ENCODE data around the gene EMP2.
A peak's percentile ranks its signal among the peaks of the same experiment; 100 is the strongest.
"Not testable (repeated sequence)": the region's sequence is repeated elsewhere in the genome, so short reads cannot be mapped to it uniquely, and the experiment has no call there.

EMP2 gene

DNA sequence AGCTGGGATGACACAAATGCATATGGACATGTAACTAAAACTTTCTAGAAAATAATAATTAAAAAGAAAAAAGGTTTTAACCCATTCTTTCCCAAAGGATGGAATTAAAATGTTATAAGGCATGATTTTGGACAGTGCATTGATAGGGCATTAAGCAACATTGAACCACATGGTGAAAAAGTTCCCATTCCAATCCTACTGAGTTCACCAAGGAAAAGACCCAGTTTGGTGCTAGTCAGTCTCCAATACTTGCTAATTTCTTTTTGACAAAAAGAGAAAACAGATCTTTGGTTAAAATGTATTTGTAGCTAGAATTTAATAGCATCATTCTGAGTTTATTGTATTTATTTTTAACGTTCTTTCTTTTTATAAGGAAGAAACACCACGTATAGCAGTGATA is 28.1 kb downstream of the EMP2 start:
- DNase-seq (ENCODE audit: low spot score) = no peak

DNA sequence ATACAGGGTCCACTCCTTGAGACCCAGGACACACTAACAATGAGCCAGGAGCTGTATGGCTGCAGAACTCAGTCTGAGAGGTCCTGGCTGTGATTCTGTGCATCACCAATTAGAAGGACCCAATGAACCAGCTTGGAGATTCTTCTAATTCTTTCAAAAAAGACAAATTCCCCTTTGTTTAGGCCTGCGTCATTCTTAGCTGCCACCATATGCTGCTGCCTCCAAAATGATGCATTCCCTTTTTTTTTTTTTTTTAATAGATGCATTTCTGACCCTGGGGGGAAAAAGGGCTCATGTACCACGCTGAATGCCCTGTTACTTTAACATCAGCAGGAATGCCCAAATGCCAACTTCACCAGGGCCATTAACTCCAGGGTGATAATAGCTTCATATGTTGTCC is 28.5 kb downstream of the EMP2 start:
- DNase-seq (ENCODE audit: low spot score) = no peak

DNA sequence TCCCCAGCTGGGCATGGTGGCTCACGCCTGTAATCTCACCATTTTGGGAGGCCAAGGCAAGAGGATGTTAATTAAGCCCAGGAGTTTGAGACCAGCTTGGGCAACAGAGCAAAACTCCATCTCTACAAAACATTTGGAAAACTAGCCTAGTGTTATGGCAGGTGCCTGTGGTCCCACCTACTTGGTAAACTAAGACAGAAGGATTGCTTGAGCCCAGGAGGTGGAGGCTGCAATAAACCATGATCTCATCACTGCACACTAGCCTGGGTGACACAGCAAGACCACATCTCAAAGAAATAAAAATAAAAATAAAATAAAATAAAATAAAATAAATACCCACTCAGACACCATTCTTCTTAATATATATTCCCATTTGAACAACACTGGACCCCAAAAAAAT is 32.0 kb downstream of the EMP2 start:
- DNase-seq (ENCODE audit: low spot score) = no peak

DNA sequence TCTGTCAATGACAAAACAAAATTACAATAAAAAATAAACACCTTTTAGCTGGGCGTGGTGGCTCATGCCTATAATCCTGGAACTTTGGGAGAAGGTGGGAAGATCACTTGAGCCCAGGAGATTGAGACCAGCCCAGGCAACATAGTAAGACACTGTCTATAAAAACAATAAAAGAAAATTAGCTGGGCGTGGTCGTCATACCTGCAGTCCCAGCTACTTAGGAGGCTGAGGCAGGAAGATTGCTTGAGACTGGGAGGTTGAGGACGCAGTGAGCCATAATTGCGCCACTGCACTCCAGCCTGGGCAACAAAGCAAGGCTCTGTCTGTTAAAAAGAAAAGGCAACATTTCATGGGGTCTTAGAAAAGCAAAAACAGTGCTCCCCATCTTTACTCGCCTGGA is 32.7 kb downstream of the EMP2 start:
- DNase-seq (ENCODE audit: low spot score) = no peak

DNA sequence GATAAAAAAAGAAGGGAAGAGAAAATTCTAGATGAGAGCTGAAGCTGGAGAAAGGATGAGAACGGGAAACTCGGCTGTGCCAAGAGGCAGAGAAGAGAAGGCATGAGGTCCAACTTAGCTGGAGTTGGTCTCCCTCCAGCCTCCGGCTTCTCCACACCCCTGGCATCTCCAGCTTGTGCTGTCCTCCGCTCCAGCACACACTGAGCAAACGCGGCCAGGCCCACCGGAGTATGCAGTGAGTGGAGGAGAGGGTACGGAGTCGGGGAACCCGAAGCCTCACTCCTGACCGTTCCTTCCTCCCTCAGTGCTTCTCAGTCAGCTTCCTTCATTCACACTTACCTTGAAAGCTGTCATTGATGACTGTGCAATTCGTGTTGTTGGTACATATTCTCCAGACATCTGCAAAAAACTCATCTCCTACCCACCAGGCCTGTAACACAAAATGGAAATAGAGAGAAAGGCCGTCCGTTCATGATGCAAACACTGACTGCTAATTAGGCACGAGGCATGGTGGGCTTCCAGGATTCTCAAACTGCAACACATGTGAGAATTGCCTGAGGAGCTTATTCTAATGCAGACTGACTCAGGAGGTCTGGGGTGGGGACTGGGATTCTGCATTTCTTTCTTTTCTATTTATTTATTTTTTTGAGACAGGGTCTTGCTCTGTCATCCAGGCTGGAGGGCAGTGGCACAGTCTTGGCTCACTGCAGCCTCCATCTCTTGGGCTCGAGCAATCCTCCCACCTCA is 37.0 kb downstream of the EMP2 start:
- DNase-seq (ENCODE audit: low spot score) = no peak

DNA sequence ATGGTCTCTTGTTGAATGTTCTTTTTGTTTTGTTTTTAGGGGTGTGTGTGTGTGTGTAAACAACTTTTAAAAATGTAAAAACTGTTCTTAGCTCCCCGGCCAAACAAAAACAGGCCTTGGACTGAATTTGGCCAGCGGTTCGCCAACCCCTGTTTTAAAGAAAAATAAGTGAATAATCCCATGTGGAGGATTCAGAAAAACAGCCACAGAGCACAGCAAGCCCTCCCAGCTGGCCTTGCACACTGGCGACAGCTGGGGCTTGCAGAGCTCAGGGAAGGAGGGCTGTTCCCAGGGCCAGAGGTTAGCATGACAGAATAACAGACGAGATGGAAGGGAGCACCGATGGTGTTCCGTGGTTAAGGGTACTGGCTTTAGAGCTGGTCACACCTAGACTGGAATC is 39.0 kb downstream of the EMP2 start:
- DNase-seq (ENCODE audit: low spot score) = no peak

DNA sequence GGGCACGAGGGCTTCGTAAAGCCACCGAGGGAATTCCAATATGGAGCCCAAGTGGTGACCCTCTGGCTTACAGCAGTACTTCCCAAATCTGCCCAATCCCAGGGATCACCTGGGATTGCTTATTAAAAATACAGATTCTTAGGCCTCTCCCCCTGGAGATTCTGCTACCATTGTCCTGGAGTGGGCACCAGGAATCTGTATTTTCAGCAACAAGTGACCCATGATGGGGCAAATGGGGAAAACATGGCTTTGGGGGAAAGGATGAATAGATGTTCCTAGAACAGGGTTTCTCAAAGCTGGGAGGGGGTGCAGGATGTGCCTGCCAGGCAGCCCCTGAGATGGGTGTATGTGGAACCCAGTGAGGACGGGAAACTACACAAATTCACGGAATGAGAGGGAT is 40.6 kb downstream of the EMP2 start:
- DNase-seq (ENCODE audit: low spot score) = no peak

DNA sequence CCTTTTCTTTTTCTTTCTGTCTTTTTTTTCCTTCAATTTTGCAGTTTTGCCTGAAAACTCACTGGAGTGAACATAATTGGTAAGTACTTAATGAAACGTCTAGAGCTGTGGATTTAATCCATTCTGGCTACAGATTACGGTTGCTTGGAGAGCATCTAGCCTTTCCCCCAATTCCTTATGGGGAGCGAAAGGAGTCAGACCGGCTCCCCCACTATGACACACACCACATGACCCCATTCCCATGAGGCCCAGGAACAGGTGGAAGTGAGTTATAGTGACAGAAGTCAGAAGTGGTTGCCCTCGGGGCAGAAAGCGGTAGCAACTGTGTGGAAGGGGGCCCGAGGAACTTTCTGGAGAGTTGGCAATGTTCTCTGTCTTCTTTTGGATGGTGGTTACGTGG is 41.2 kb downstream of the EMP2 start:
- no peak for DNase-seq (ENCODE audit: low spot score)

DNA sequence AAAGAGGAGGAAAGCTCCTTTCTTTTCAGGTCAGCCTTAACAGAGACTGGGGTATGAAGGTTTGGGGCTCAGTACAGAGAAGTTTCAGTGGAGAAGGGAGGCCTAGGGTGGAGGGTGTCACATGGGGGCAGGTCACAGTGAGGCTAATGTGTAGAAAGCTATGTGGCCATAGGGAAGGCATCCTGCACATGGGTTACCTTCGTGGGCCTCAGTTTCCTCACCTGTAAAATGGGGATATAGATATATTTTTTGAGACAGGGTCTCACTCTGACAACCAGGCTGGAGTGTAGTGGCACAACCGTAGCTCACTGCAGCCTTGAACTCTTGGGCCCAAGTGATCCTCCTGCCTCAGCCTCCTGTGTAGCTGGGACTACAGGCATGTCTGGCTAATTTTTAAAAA is 41.8 kb downstream of the EMP2 start:
- no peak for DNase-seq (ENCODE audit: low spot score)

DNA sequence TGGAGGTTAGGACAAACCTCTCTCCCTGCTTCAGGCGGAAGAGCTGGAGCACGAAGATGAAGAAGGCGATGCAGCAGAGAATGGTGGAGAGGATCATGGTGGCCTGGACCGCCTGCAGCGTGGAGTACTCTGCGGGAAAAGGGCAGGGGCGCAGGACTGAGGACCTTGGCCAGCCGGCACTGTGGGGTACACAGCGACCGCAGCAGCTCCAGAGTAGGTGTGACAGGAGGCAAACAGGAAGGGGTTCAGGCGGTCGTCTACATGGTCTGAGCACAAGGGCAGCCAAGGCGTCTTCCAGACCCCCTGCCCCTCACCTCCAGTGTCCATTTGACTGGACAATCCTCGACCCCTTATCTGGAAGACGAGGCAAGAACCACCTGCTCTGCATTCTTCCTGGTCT is 42.5 kb downstream of the EMP2 start:
- no peak for DNase-seq (ENCODE audit: low spot score)

DNA sequence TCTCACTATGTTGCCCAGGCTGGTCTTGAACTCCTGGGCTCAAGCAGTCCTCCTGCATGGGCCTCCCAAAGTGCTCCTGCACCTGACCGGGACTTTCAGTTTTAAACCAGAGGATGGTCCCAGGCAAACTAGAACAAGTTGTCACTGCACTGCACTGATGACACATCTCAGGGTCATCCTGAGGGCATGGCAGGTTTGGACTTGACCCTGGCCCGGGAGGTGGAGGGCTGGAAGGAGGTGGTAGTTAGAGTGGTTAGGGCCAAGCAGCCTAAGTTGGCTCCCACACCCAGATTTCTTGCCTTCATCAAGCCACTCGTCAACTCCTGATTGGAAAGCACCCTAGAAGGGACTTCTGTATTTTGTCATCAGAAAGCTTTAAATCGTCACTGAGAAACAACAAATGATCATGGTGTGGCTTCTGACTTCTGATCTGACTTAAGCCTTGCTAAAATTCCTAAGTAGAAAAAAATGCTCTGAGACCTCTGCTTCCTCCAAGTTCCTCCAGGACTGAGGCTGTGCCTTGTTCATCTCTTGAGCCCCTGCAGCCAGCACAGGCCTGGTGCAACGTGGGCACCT is 43.5 kb downstream of the EMP2 start:
- DNase-seq (ENCODE audit: low spot score) = no peak

DNA sequence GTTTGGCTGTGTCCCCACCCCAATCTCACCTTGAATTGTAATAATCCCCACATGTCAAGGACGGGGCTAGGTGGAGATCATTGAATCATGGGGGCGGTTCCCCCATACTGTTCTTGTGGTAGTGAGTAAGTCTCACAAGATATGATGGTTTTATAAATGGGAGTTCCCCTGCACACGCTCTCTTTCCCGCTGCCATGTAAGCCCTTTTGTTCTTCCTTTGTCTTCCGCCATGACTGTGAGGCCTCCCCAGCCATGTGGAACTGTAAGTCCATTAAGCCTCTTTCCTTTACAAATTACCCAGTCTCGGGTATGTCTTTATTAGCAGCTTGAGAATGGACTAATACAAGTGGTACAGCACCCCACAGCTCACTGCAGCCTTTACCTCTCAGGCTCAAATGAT is 44.1 kb downstream of the EMP2 start:
- DNase-seq (ENCODE audit: low spot score) = not testable (repeated sequence)

DNA sequence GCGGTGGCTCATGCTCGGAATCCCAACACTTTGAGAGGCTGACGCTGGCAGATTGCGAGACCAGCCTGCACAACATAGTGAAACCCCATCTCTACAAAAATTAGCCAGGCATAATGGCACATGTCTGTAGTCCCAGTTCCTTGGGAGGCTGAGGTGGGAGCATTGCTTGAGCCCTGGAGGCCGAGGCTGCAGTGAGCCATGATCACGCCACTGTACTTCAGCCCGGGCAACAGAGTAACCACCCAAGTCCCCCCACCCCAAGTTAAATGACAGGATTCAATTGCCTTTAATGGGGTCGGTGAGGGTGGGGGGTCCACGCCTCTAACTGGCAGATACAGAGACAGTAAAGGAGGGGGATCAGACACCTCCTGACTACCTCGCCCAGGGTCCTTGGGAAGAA is 44.9 kb downstream of the EMP2 start:
- DNase-seq (ENCODE audit: low spot score) = no peak

DNA sequence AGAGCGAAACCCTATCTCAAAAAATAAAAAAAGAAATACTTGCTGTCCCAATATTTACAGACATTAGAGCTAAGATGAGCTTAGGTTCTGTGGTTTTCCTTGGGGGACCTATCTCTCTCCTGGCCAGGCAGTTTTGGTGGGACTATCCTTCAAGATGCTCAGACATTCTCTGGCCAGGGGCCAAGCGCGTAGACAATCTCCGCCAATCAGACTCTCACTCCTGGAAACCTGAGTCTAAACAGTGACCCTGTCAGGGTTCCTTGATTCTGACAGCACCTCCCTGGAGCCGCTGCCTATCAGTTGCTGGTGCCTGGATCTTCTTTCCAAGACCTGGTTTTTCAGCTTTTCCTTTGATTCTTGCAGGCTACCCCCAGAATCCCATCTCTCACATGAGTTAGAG is 45.6 kb downstream of the EMP2 start:
- no peak for DNase-seq (ENCODE audit: low spot score)

DNA sequence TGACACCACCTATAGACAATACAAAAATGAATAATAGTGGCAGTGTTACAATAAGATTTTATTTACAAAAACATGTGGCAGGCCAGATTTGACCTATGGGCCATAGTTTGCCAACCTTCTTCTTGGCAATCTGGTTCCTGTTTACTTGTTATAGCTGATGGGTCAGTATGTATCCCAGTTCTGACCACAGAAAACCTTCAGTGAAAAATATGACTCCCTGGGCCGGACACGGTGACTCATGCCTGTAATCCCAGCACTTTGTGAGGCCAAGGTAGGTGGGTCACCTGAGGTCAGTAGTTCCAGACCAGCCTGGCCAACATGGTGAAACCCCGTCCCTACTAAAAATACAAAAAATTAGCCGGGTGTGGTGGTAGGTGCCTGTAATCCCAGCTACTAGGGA is 46.8 kb downstream of the EMP2 start:
- DNase-seq (ENCODE audit: low spot score) = not testable (repeated sequence)

DNA sequence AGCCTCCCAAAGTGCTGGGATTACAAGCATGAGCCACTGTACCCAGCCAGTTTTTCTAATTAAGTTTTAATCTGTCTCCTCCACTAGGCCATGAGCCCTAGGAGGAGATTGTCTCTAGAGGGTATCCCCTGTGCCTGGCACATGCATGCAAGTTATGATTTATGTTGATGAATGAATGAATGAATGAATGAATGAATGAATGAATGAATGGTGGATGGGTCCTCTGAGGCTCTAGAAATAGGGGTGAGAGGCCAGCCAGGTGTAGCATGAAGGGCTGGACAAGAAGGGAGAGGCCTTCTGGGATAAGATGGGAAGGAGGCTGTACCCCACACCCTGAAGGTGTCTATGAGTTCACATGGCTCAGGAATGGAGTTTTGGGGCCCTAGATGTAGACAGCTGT is 48.8 kb downstream of the EMP2 start:
- no peak for DNase-seq (ENCODE audit: low spot score)

DNA sequence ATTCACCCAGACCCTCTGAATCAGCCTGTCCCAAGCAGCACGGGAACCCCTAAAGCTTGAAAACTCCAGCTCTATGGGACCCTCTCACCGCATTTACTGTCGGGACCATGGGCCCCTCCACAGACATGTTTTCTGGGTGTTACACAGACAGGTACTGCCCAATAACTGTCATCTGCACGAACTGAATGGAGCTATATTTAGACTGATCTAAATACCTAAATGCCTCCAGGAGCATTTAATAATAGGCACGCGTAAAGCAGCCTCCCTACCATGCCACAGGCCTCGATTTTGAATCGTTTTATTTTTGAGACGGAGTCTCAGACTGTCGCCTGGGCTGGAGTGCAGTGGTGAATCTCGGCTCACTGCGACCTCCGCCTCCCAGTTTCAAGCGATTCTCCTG is 49.7 kb downstream of the EMP2 start:
- no peak for DNase-seq (ENCODE audit: low spot score)

DNA sequence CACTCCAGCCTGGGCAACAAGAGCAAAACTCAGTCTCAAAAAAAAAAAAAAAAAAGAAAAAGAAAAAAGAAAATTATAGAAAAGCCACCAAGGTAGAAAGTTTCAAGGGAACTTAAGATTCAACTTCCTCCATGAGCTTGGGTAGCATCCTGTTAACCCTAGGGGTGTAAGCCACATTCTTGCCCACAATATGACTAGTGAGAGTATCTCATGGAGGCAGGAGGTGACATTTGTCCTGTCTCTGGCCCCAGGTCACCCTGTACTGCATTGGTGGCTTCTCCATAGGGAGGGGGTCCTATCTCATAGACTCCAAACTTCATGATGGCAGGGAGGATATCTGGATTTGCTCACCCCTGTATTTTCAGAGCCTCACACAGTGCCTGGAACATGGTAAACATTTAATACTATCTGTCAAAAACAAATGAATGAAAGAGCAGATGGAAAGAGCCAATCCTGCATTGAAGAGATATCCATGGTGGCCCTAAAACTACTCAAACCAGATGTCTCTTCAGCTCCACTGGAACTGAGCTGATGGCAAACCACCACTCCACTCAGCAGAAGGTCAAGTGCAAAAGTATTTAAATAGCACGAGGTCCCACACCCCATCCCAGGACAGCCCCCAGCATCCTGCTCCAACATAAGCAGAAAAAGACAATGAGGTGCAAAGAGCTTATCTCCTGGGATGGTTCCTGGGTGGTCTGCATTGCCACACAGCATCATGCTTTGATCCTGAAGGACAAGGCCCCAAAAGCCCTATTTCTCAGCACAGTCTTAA is 50.3 kb downstream of the EMP2 start:
- DNase-seq (ENCODE audit: low spot score) = no peak

DNA sequence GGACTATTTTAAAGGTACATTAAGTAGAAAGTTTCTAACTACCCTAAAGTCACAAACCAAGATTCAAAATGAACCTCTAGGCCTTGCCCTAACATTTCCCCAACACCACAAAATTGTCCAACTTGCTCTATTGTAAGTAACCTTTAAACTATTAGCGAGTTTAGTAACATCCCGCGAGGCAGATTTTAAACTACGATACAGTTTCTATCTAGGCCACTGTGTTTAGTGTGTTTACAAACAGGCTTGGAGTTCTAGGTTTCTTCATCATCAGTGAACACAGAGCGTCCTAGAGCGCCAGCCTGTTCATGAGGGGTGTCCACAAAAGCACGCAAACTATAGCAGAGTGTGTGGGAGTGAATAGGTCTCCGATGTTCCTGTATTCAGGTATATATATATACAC is 51.8 kb downstream of the EMP2 start:
- no peak for DNase-seq (ENCODE audit: low spot score)

DNA sequence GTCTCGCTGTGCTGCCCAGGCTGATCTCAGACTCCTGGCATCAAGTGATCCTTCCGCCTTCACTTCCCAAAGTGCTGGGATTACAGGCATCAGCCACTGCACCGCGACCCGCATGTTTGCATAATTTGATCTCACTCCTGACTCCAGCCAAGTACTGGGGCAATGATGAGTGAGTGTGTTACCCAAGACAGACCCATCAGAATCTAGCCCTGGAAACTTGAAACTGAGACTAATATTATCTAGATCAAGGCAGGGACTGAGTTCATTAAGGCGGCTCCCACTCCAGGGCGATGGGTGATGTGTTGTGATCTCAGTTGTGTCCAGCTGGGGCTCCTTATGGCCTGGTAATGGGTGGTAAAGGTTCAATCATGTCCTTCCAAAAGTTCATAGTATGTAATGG is 53.4 kb downstream of the EMP2 start:
- no peak for DNase-seq (ENCODE audit: low spot score)

DNA sequence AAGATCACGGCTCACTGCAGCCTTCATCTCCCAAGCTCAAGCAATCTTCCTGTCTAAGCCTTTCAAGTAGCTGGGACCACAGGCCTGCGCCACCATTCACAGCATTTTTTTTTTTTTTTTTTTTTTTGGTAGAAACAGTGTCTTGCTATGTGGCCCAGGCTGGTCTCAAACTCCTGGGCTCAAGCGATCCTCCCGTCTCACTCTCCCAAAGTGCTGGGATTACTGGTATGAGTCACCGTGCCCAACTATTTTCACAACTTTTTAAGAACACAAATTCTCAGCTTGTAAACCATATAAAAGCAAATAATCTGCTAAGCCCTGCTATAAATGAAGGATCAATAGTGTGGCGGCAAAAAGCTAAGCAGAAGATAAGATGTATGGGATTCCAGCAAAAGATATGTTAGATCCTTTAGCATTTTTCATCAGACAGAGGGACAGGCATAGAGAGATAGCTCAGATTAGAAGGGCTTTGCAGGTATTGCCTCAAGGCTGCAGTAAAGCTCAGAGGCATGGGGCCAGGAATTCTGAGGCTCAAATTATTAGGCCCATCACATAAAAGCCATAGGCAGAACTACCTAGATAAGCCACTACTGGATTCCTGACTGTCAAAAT is 55.1 kb downstream of the EMP2 start:
- DNase-seq (ENCODE audit: low spot score) = no peak

DNA sequence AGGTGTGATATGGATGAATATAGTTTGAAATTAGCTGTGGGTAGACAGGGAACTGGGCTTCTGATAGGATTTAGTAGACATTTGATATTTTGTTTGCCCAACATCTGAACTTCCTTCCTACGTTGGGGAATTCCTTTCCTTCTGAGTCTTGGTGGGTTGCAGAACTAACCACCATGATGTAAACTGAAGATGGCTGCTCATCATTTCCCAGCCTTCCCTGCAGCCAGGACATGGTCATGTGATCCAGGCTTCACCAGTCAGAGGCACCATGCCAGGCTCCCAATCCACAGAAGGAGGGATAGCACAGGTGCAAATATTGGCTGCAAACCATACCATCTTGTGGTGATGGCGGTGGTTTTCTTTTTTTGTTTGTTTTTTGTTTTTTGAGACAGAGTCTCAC is 57.4 kb downstream of the EMP2 start:
- no peak for DNase-seq (ENCODE audit: low spot score)

DNA sequence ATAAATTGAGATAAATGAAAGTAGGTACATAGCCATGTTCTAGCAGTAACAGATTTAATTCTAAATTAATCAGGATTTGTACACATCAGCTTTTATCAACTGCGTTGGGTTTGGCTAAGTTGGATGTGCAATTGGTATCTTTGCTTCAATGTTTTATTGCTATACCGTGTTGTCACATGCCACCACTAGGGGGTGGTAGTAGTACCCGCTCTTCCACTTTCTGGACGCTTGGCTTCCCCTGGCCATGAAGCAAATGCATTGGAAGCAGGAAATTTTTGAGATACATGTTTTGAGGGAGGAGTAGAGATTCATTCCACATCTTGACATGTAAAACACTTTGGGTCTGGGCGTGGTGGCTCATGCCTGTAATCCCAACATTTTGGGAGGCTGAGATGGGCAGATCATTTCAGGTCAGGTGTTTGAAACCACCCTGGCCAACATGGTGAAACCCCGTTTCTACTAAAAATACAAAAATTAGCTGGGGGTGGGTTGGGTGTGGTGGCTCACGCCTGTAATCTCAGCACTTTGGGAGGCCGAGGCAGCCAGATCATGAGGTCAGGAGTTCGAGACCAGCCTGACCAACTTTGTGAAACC is 58.6 kb downstream of the EMP2 start:
- peak; percentile 67 for DNase-seq (ENCODE audit: low spot score)
